ENCODE results near the gene CCNL2.

CCNL2 gene

DNA sequence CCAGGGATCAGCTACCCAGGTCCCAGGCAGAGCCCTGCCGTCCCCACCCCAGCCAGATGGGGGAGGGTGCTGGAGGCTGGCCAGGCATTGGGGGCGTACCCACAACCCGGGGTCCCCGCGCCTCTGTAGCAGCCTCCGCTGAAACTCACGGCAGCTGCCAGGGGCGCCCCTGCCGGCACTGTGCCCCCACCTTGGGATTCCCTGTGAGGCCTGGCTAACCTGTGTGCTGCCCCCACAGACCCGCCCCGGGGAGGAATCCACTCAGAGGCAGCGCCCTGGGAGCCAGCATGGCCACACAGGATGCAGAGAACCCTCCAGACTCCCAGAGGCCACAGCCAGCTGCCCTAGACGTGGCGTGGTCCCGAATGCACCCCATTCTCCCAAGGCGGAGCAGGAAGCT, 53.8 kb downstream of the CCNL2 start:
- Histone ChIP-seq H3K4me2 (ENCODE audit: insufficient read depth, low read length, poor library complexity, severe bottlenecking) (no peak overlapping the region), H3K27ac (replicated peaks; ENCODE audit: low read length) (no peak overlapping the region), H3K4me3 (ENCODE audit: low read length in 2 of 2) (no peak overlapping the region), H4K91ac (ENCODE audit: low read depth, low read length, poor library complexity) (no peak overlapping the region), H3K23ac (ENCODE audit: low read depth, low read length, poor library complexity) (peak overlapping the region; percentile 73), H3K9me3 (replicated peaks in 1 of 2; ENCODE audit: control insufficient read depth in 2 of 2, insufficient read depth in 1 of 2, low read depth in 1 of 2, low read length in 2 of 2) (peaks cover 0 to 9% of the 10 kb centered on the region in 2 donors), H3K9ac (ENCODE audit: low read depth, low read length, poor library complexity) (no peak overlapping the region), H2BK120ac (ENCODE audit: low read depth, low read length) (no peak overlapping the region), H2BK12ac (ENCODE audit: low read length) (no peak overlapping the region), H4K8ac (ENCODE audit: low read depth, low read length) (no peak overlapping the region), H3K4ac (ENCODE audit: low read length) (no peak overlapping the region), H3K14ac (ENCODE audit: low read length) (no peak overlapping the region), H2BK5ac (ENCODE audit: low read length) (no peak overlapping the region), H2AFZ (ENCODE audit: low read length) (no peak overlapping the region), H3K4me1 (ENCODE audit: control insufficient read depth in 2 of 2, insufficient read depth in 1 of 2, low read depth in 1 of 2, low read length in 2 of 2) (peaks cover 13 to 15% of the 10 kb centered on the region in 2 donors), H3K18ac (ENCODE audit: low read length) (no peak overlapping the region), H3K79me1 (ENCODE audit: low read depth, low read length) (peaks cover 37% of the 10 kb centered on the region), H3K27me3 (ENCODE audit: control insufficient read depth in 3 of 3, insufficient read depth in 3 of 3, low read depth in 1 of 3, low read length in 3 of 3) (no peaks in the 10 kb centered on the region), H3K36me3 (replicated peaks in 1 of 2; ENCODE audit: control insufficient read depth in 2 of 2, insufficient read depth in 2 of 2, low read length in 2 of 2) (peaks cover 11 to 17% of the 10 kb centered on the region in 2 donors), H2AK5ac (ENCODE audit: low read depth, low read length) (peak overlapping the region; percentile 5), H2BK15ac (ENCODE audit: low read length) (no peak overlapping the region)
- no CpG with 5 or more reads among the region's 16 CpGs for WGBS, 2 donors (ENCODE audit: extremely low coverage in 2 of 2, insufficient read length in 2 of 2, insufficient replicate concordance in 1 of 2)
- no peak for DNase-seq (ENCODE audit: low spot score)

DNA sequence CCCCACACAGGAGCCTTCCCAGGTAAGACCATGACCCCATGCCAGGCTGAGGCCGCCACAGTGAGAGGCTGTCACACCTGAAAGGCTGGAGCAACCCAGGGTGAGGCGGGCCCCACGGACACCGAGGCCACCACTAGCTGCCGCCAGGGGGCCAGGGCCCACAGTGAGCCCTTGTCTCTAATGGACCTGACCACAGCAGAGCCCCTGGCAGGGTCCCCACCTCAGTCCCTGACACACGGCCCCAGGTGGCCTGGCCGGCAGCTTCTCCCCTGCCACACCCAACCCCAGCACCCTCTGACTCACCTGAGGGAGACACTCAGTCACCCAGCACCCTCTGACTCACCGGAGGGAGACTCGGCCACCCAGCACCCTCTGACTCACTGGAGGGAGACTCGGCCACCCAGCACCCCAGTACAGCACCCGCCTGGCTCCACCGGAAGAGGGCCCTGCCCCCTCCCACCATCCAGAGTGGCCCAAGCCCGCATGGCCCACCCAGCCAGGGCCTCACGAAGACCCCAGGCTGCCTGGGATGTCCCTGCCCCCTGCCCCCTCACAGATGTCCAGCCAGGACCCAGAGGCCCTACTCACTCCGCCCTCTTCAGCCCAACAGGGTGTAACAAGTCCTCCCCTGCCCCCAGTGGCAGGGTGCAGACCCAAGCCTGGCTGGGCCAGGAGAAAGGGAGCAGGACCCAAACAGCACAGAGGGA, 54.3 kb downstream of the CCNL2 start:
- H2BK120ac ChIP-seq (ENCODE audit: low read depth, low read length), result no peak overlapping the region
- H2AFZ ChIP-seq (ENCODE audit: low read length), result no peak overlapping the region
- H3K4me1 ChIP-seq (ENCODE audit: control insufficient read depth in 2 of 2, insufficient read depth in 1 of 2, low read depth in 1 of 2, low read length in 2 of 2), result peaks cover 13 to 15% of the 10 kb centered on the region in 2 donors
- H2BK5ac ChIP-seq (ENCODE audit: low read length), result peak overlapping the region; percentile 39
- no peaks in the 10 kb centered on the region for H3K27me3 ChIP-seq (ENCODE audit: control insufficient read depth in 3 of 3, insufficient read depth in 3 of 3, low read depth in 1 of 3, low read length in 3 of 3)
- DNase-seq (ENCODE audit: low spot score), result no peak
- peak overlapping the region; percentile 73 for H3K23ac ChIP-seq (ENCODE audit: low read depth, low read length, poor library complexity)
- peaks cover 40% of the 10 kb centered on the region for H3K79me1 ChIP-seq (ENCODE audit: low read depth, low read length)
- no peak overlapping the region for H3K14ac ChIP-seq (ENCODE audit: low read length)
- H3K4me2 ChIP-seq (ENCODE audit: insufficient read depth, low read length, poor library complexity, severe bottlenecking), result no peak overlapping the region
- peaks cover 15 to 23% of the 10 kb centered on the region in 2 donors for H3K36me3 ChIP-seq (replicated peaks in 1 of 2; ENCODE audit: control insufficient read depth in 2 of 2, insufficient read depth in 2 of 2, low read length in 2 of 2)
- H4K91ac ChIP-seq (ENCODE audit: low read depth, low read length, poor library complexity), result no peak overlapping the region
- H3K4me3 ChIP-seq (ENCODE audit: low read length in 2 of 2), result no peak overlapping the region
- H2BK12ac ChIP-seq (ENCODE audit: low read length), result no peak overlapping the region
- no CpG with 5 or more reads among the region's 15 CpGs for WGBS, 2 donors (ENCODE audit: extremely low coverage in 2 of 2, insufficient read length in 2 of 2, insufficient replicate concordance in 1 of 2)
- peaks cover 0 to 9% of the 10 kb centered on the region in 2 donors for H3K9me3 ChIP-seq (replicated peaks in 1 of 2; ENCODE audit: control insufficient read depth in 2 of 2, insufficient read depth in 1 of 2, low read depth in 1 of 2, low read length in 2 of 2)
- no peak overlapping the region for H2BK15ac ChIP-seq (ENCODE audit: low read length)
- no peak overlapping the region for H2AK5ac ChIP-seq (ENCODE audit: low read depth, low read length)
- no peak overlapping the region for H3K27ac ChIP-seq (replicated peaks; ENCODE audit: low read length)
- H3K18ac ChIP-seq (ENCODE audit: low read length), result no peak overlapping the region
- H3K4ac ChIP-seq (ENCODE audit: low read length), result no peak overlapping the region
- no peak overlapping the region for H4K8ac ChIP-seq (ENCODE audit: low read depth, low read length)
- H3K9ac ChIP-seq (ENCODE audit: low read depth, low read length, poor library complexity), result peak overlapping the region; percentile 70

DNA sequence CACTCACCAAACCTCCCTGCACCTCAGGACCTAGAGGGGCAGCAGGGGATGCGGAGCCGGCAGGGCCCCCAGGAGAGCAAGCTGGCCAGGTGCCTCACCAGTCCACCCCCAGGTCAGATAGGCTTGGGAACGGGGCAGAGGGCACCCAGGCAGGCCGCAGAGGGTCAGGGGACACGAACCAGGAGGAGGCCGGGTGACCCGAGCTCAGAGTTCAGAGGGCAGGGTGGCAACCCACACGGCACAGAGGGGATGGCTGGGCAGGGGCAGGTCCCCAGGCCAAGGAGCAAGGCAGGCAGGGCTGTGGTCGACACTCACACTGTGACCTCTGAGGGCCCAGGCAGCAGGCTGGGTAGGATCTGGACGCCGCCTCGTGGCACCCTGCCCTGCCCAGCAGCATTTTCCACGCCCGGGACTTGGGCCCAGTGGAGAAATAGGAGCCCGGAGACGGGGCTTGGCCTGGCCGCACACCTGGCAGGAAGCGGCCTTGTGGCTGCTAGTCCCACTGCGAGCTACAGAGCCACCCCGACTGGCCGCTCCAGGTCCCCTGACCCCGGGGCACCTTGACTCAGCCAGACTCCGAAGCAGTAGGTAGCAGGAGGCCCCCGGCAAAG, 55.2 kb downstream of the CCNL2 start:
- no peak overlapping the region for H2BK120ac ChIP-seq (ENCODE audit: low read depth, low read length)
- peaks cover 40% of the 10 kb centered on the region for H3K79me1 ChIP-seq (ENCODE audit: low read depth, low read length)
- H3K9ac ChIP-seq (ENCODE audit: low read depth, low read length, poor library complexity), result peak overlapping the region; percentile 70
- no peaks in the 10 kb centered on the region for H3K27me3 ChIP-seq (ENCODE audit: control insufficient read depth in 3 of 3, insufficient read depth in 3 of 3, low read depth in 1 of 3, low read length in 3 of 3)
- H3K18ac ChIP-seq (ENCODE audit: low read length), result no peak overlapping the region
- no CpG with 5 or more reads among the region's 24 CpGs for WGBS, 2 donors (ENCODE audit: extremely low coverage in 2 of 2, insufficient read length in 2 of 2, insufficient replicate concordance in 1 of 2)
- no peak overlapping the region for H2BK5ac ChIP-seq (ENCODE audit: low read length)
- H3K27ac ChIP-seq (replicated peaks; ENCODE audit: low read length), result no peak overlapping the region
- no peak overlapping the region for H2AK5ac ChIP-seq (ENCODE audit: low read depth, low read length)
- no peak overlapping the region for H3K4me2 ChIP-seq (ENCODE audit: insufficient read depth, low read length, poor library complexity, severe bottlenecking)
- no peak overlapping the region for H3K4ac ChIP-seq (ENCODE audit: low read length)
- H3K9me3 ChIP-seq (replicated peaks in 1 of 2; ENCODE audit: control insufficient read depth in 2 of 2, insufficient read depth in 1 of 2, low read depth in 1 of 2, low read length in 2 of 2), result peaks cover 0 to 9% of the 10 kb centered on the region in 2 donors
- peaks cover 13 to 15% of the 10 kb centered on the region in 2 donors for H3K4me1 ChIP-seq (ENCODE audit: control insufficient read depth in 2 of 2, insufficient read depth in 1 of 2, low read depth in 1 of 2, low read length in 2 of 2)
- H2AFZ ChIP-seq (ENCODE audit: low read length), result no peak overlapping the region
- H4K8ac ChIP-seq (ENCODE audit: low read depth, low read length), result no peak overlapping the region
- no peak overlapping the region for H3K4me3 ChIP-seq (ENCODE audit: low read length in 2 of 2)
- H2BK12ac ChIP-seq (ENCODE audit: low read length), result peak overlapping the region; percentile 63
- H3K36me3 ChIP-seq (replicated peaks in 1 of 2; ENCODE audit: control insufficient read depth in 2 of 2, insufficient read depth in 2 of 2, low read length in 2 of 2), result peaks cover 18 to 30% of the 10 kb centered on the region in 2 donors
- H2BK15ac ChIP-seq (ENCODE audit: low read length), result no peak overlapping the region
- DNase-seq (ENCODE audit: low spot score), result no peak
- no peak overlapping the region for H3K14ac ChIP-seq (ENCODE audit: low read length)
- H4K91ac ChIP-seq (ENCODE audit: low read depth, low read length, poor library complexity), result no peak overlapping the region
- H3K23ac ChIP-seq (ENCODE audit: low read depth, low read length, poor library complexity), result peak overlapping the region; percentile 73

DNA sequence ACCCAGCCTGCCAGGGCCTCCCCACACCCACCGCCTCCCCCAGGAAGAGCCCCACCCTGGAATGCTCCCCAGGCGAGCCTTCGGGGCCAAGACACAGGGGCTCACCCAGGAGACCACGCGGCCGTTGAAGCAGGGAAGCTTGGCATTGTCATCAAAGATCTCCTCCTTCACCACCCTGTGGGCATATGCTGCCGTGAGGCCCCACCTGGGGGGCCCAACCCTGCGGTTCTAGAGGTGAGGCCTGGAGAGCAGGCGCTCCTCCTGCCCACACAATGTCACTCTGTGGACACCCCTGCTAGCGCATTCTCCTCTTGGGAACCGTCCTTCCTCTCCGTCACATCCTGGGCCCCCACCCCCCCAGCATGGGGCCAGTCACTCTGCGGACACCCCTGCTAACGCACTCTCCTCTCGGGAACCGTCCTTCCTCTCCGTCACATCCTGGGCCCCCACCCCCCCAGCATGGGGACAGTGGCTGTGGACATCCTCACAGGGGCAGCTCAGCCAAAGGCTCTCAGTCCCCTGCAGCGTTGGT, 56.5 kb downstream of the CCNL2 start:
- no peak overlapping the region for H2BK15ac ChIP-seq (ENCODE audit: low read length)
- DNase-seq (ENCODE audit: low spot score), result no peak
- no peak overlapping the region for H3K18ac ChIP-seq (ENCODE audit: low read length)
- no peak overlapping the region for H2BK5ac ChIP-seq (ENCODE audit: low read length)
- no peak overlapping the region for H3K14ac ChIP-seq (ENCODE audit: low read length)
- peaks cover 23 to 38% of the 10 kb centered on the region in 2 donors for H3K36me3 ChIP-seq (replicated peaks in 1 of 2; ENCODE audit: control insufficient read depth in 2 of 2, insufficient read depth in 2 of 2, low read length in 2 of 2)
- no peak overlapping the region for H3K4me2 ChIP-seq (ENCODE audit: insufficient read depth, low read length, poor library complexity, severe bottlenecking)
- H4K91ac ChIP-seq (ENCODE audit: low read depth, low read length, poor library complexity), result no peak overlapping the region
- no CpG with 5 or more reads among the region's 18 CpGs for WGBS, 2 donors (ENCODE audit: extremely low coverage in 2 of 2, insufficient read length in 2 of 2, insufficient replicate concordance in 1 of 2)
- H2BK120ac ChIP-seq (ENCODE audit: low read depth, low read length), result no peak overlapping the region
- peaks cover 32% of the 10 kb centered on the region for H3K79me1 ChIP-seq (ENCODE audit: low read depth, low read length)
- H3K4me3 ChIP-seq (ENCODE audit: low read length in 2 of 2), result no peak overlapping the region
- no peak overlapping the region for H3K4ac ChIP-seq (ENCODE audit: low read length)
- H3K9me3 ChIP-seq (replicated peaks in 1 of 2; ENCODE audit: control insufficient read depth in 2 of 2, insufficient read depth in 1 of 2, low read depth in 1 of 2, low read length in 2 of 2), result peaks cover 0 to 9% of the 10 kb centered on the region in 2 donors
- no peak overlapping the region for H2AK5ac ChIP-seq (ENCODE audit: low read depth, low read length)
- no peaks in the 10 kb centered on the region for H3K27me3 ChIP-seq (ENCODE audit: control insufficient read depth in 3 of 3, insufficient read depth in 3 of 3, low read depth in 1 of 3, low read length in 3 of 3)
- no peak overlapping the region for H2AFZ ChIP-seq (ENCODE audit: low read length)
- peaks cover 5 to 7% of the 10 kb centered on the region in 2 donors for H3K4me1 ChIP-seq (ENCODE audit: control insufficient read depth in 2 of 2, insufficient read depth in 1 of 2, low read depth in 1 of 2, low read length in 2 of 2)
- H2BK12ac ChIP-seq (ENCODE audit: low read length), result no peak overlapping the region
- H4K8ac ChIP-seq (ENCODE audit: low read depth, low read length), result no peak overlapping the region
- no peak overlapping the region for H3K27ac ChIP-seq (replicated peaks; ENCODE audit: low read length)
- no peak overlapping the region for H3K23ac ChIP-seq (ENCODE audit: low read depth, low read length, poor library complexity)
- no peak overlapping the region for H3K9ac ChIP-seq (ENCODE audit: low read depth, low read length, poor library complexity)
